Measurements from ENCODE around the gene NOP56. TPM values are rescaled to one million over a fixed set of nuclear protein-coding genes. Genes with fewer than 3 reads are reported as not detected.

NOP56 gene
- total and polyA plus RNA-seq, 9 of the 15 experiments (the other 6 are each of a cell fraction or from before 2014, with no cell fraction given), result 295 to 697 (median 439) TPM

DNA sequence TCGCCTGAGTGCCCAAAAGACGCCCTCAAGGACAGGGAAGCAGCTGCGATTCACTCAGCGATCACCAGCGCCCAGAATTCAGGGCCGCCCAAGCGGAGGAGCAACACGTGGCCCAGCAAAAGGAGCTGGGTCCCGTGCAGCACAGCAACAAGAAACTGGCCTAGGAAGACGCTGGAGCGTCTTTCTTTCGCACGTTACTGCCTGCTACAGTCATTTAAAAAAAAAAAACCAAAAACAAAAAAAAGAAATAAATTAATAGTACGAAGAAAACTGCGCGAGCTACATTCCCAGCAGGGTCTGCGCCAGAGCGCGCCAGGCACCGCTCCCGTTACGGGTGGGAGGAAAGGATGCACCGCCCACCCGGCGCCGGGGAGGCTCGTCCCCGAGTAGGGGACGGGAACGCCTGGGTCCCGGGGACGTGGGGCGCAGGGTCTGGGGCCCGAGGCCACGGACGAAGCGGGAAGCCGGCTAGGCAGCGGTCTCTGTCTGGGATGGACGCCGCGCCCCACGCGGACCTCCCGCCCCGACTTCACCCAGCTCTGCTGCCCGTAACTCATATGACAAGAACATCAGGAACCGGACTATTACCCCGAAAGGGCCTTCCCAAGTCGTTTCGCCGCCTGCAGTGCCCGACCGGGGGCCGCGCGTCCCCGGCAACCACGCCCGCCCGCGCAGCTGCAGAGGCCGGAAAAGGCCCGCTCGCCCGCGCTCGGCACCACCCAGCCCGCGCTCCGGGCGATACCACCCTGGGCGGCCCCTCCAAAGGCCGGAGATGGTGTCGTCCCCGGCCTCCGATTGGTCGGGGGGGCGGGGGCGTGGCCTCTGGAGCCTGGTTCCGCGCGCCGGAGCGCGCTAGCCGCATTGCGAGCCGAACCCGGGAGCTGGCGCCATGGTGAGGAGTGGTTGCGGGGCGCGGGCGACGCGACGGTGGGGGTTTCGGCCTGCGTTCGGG is at the start of gene NOP56 (continued):
- TF ChIP-seq SMARCA5 (IDR thresholded peaks at IDR 0.05), result 0 out of 2 replicates have a peak, but pooled peaks have one; percentile 45
- TF ChIP-seq RFX5 (IDR thresholded peaks at IDR 0.05; ENCODE audit: low read depth, low read length), result no peak
- TF ChIP-seq, protein P1, sequence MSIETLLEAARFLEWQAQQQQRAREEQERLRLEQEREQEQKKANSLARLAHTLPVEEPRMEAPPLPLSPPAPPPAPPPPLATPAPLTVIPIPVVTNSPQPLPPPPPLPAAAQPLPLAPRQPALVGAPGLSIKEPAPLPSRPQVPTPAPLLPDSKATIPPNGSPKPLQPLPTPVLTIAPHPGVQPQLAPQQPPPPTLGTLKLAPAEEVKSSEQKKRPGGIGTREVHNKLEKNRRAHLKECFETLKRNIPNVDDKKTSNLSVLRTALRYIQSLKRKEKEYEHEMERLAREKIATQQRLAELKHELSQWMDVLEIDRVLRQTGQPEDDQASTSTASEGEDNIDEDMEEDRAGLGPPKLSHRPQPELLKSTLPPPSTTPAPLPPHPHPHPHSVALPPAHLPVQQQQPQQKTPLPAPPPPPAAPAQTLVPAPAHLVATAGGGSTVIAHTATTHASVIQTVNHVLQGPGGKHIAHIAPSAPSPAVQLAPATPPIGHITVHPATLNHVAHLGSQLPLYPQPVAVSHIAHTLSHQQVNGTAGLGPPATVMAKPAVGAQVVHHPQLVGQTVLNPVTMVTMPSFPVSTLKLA (conservative IDR thresholded peaks at IDR 0.05), result peak; percentile 86 to 87
- TF ChIP-seq BRD9 (IDR thresholded peaks at IDR 0.05; ENCODE audit: low read depth, partially characterized antibody), result peak; percentile 37
- no peak for TF ChIP-seq MEF2A (IDR thresholded peaks at IDR 0.05; ENCODE audit: control insufficient read depth, low read depth, low read length)
- TF ChIP-seq KAT2B (IDR thresholded peaks at IDR 0.05; ENCODE audit: low read depth, low read length), result no peak
- TF ChIP-seq ESRRB (CRISPR knock-in tag; IDR thresholded peaks at IDR 0.05; ENCODE audit: borderline replicate concordance), result no peak
- TF ChIP-seq ELK3 (CRISPR knock-in tag; IDR thresholded peaks at IDR 0.05), result no peak
- peak; percentile 54 for TF ChIP-seq SMAD1 (IDR thresholded peaks at IDR 0.05; ENCODE audit: low read depth, low read length, partially characterized antibody)
- TF ChIP-seq NCOA1 (IDR thresholded peaks at IDR 0.05; ENCODE audit: low read depth), result no peak
- no peak for TF ChIP-seq CC2D1A (IDR thresholded peaks at IDR 0.05)
- TF ChIP-seq SMARCB1 (IDR thresholded peaks at IDR 0.05; ENCODE audit: insufficient read length, low read depth), result no peak
- no peak for TF ChIP-seq MCM3 (IDR thresholded peaks at IDR 0.05)
- no peak for TF ChIP-seq ARNT (IDR thresholded peaks at IDR 0.05)
- peak; percentile 51; the same call in 1 of the 2 replicates for TF ChIP-seq REST (IDR thresholded peaks at IDR 0.05; ENCODE audit: borderline replicate concordance)
- no peak for TF ChIP-seq REST (CRISPR knock-in tag; IDR thresholded peaks at IDR 0.05; ENCODE audit: low read depth)
- TF ChIP-seq XRCC4 (IDR thresholded peaks at IDR 0.05; ENCODE audit: extremely low read depth, insufficient read depth, insufficient read length), result no peak
- no peak for TF ChIP-seq GATA2 (CRISPR knock-in tag; IDR thresholded peaks at IDR 0.05)
- no peak for TF ChIP-seq LEF1 (IDR thresholded peaks at IDR 0.05)

Data from K562 (cell line).